HUES64 (cell line): ENCODE data around the gene FLVCR2.

Experiments
- H3K27ac ChIP-seq: 2 replicates; pipeline ENCODE4 v1.7.0; 2013; ENCODE audit warnings: low read depth, low read length, inconsistent platforms
- H3K27me3 ChIP-seq: 2 replicates; pipeline ENCODE4 v1.6.1; 2013; ENCODE audit warnings: mild to moderate bottlenecking, low read length; ENCODE audit not compliant: insufficient read depth
- H3K36me3 ChIP-seq: 2 replicates; pipeline ENCODE4 v1.6.1; 2013; ENCODE audit warnings: mild to moderate bottlenecking, low read length; ENCODE audit not compliant: insufficient read depth
- H3K4me1 ChIP-seq: 2 replicates; pipeline ENCODE4 v1.6.1; 2013; ENCODE audit warnings: mild to moderate bottlenecking, low read length, moderate library complexity; ENCODE audit not compliant: insufficient read depth
- H3K4me3 ChIP-seq: 2 replicates; pipeline ENCODE4 v1.5.1; 2013; ENCODE audit warnings: mild to moderate bottlenecking, low read length, moderate library complexity
- H3K9ac ChIP-seq: 2 replicates; pipeline ENCODE4 v1.6.1; 2013; ENCODE audit warnings: mild to moderate bottlenecking, low read depth, low read length
- H3K9me3 ChIP-seq: 2 replicates; pipeline ENCODE4 v1.6.1; 2013; ENCODE audit warnings: low read depth, low read length; ENCODE audit not compliant: insufficient read depth
- WGBS: fragments of 150-250, 120-280 bp; methylation state at CpG from one replicate; pipeline ENCODE4 v1.1.7; 2013; ENCODE audit warnings: missing lambda C conversion rate; 5-methylcytosine and 5-hydroxymethylcytosine counted together

The FLVCR2 gene

DNA sequence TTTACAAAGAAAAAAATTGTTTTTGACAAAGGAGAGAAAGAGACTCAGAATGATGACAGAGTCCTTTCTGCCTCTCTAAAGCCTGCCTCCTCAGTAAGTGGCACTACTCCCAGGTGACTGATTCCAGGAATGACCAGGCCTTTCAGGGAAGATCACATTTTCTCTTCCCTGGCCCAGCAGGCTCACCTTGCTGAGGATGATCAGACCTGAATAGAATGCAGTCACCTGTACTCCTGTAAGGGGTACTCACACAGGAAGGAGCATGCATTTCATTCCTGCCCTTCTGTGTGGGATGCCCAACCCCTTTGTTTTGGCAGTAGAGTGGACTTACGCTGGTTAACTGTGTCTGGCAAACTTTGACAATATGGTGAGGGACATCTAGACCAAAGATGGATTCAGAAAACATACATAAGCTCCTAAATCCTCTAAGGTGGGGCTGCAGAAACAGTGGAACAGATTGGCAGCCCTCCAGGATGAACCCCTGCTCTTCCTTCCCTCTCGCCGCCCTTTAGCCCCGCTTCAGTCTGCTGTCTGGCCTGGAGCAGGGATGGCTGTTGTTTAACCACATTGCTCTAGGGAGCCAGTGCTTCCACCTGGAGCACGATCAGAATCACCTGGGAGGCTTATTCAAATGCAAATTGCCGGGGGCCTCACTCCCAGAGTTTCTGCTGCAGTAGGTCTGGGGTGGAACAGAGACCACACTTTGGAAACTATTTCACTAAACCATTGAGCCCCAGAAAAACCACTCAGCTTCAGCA, 52.5 kb downstream of the FLVCR2 start:
- Histone ChIP-seq H3K27me3 (no peaks in the 10 kb centered on the region), H3K9me3 (no peaks in the 10 kb centered on the region), H3K4me1 (peaks cover 37% of the 10 kb centered on the region), H3K36me3 (no peaks in the 10 kb centered on the region), H3K4me3 (peak overlapping the region; percentile 4; the same call in 1 of the 2 replicates), H3K27ac (peak overlapping the region; percentile 69), H3K9ac (peak overlapping the region; percentile 45)
- WGBS, result 46% methylated on average over 6 of the region's 6 CpGs

DNA sequence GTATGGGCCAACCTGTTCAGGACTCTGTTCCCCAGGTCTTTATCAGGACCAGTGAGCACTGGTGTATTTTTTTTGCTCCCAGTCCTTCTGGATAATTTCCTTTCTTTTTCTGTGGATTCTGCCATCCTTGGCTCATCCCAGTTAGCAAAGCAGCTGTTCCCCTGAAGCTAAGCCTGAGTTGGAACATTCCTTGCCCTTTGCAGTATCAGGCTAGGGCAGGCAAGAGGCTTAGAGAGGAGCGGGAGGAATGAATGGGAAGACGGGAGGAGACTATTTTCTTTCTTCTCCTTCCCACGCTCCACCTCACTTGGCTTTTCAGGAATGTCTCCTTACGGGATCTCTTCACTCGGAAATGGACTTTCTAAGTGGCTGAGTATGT, 53.0 kb downstream of the FLVCR2 start:
- peak overlapping the region; percentile 69 for H3K27ac ChIP-seq
- 63% methylated on average over 2 of the region's 5 CpGs for WGBS
- H3K4me1 ChIP-seq, result peaks cover 41% of the 10 kb centered on the region
- H3K4me3 ChIP-seq, result peak overlapping the region; percentile 4
- H3K27me3 ChIP-seq, result no peaks in the 10 kb centered on the region
- H3K9ac ChIP-seq, result peak overlapping the region; percentile 34
- H3K36me3 ChIP-seq, result no peaks in the 10 kb centered on the region
- H3K9me3 ChIP-seq, result no peaks in the 10 kb centered on the region

DNA sequence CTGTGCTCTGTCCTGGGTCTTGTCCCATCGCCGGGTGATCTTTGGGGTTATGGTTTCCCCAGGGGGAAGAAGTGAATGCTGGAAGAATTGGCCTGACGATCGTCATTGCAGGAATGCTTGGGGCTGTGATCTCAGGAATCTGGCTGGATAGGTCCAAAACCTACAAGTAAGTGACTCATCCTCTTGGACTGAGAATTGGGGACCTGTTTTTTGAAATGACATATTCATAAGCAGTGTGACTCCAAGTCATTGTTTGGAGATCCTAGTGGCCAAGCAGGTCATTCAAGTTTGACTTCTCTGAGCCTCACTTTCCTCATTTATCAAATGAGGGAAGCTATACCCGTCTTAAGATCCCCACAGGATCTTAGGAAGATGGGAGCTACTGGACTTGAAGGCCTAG, 56.4 kb downstream of the FLVCR2 start:
- no peak overlapping the region for H3K4me3 ChIP-seq
- peaks cover 40% of the 10 kb centered on the region for H3K4me1 ChIP-seq
- H3K9me3 ChIP-seq, result no peaks in the 10 kb centered on the region
- WGBS, result 95% methylated on average over 4 of the region's 5 CpGs
- no peak overlapping the region for H3K9ac ChIP-seq
- no peaks in the 10 kb centered on the region for H3K36me3 ChIP-seq
- H3K27me3 ChIP-seq, result no peaks in the 10 kb centered on the region
- H3K27ac ChIP-seq, result no peak overlapping the region

DNA sequence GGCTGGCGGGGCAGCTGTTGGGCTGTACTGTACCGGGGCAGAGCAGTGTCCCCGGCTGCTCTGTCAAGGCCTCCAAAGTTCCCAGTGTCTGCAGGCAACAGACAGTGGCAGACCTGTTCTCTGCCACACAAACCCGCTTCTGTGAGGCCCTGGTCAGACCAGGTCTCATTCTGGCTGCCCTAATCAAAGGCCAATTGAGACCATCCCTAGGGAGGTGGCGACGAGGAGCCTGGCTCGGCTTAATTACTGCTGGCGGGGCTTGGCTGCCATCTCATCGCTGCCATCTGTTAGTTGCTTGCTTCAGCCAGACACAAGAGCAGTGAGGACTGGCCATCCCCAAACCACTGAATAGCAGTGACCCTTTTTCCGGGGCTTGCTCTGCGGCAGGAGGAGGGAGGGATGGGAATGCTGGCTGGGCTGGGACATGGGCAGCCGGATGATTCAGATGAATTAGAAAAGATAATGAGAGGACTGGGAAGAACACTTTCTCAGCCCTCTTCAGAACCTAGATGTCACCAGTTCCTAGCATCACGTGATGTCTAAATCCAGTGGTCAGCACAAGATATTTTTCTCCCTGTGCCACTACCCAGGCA, 57.8 kb downstream of the FLVCR2 start:
- WGBS, result 78% methylated on average over 13 of the region's 13 CpGs
- H3K4me3 ChIP-seq, result no peak overlapping the region
- H3K27me3 ChIP-seq, result no peaks in the 10 kb centered on the region
- no peak overlapping the region for H3K27ac ChIP-seq
- H3K36me3 ChIP-seq, result no peaks in the 10 kb centered on the region
- H3K9ac ChIP-seq, result no peak overlapping the region
- H3K4me1 ChIP-seq, result peaks cover 27% of the 10 kb centered on the region
- H3K9me3 ChIP-seq, result no peaks in the 10 kb centered on the region

DNA sequence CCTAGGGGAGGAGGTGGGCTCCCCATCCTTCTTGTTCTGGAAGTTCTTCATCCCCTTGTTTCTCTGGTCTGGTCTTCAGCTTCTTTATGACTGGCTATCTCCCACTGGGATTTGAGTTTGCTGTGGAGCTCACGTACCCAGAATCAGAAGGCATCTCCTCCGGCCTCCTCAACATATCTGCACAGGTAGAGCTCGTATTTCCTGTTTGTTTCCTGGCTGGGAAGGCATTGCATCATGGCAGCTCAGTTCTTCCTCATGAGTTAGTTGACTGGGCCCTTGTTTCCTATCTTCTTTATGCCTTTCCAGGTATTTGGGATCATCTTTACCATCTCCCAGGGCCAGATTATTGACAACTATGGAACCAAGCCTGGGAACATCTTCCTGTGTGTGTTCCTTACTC, 62.5 kb downstream of the FLVCR2 start:
- no peaks in the 10 kb centered on the region for H3K27me3 ChIP-seq
- 95% methylated on average over 3 of the region's 3 CpGs for WGBS
- H3K9me3 ChIP-seq, result no peaks in the 10 kb centered on the region
- H3K9ac ChIP-seq, result no peak overlapping the region
- H3K36me3 ChIP-seq, result no peaks in the 10 kb centered on the region; the same call in 1 of the 2 replicates
- peaks cover 7% of the 10 kb centered on the region; the same call in 1 of the 2 replicates for H3K4me1 ChIP-seq
- no peak overlapping the region for H3K4me3 ChIP-seq
- H3K27ac ChIP-seq, result no peak overlapping the region

DNA sequence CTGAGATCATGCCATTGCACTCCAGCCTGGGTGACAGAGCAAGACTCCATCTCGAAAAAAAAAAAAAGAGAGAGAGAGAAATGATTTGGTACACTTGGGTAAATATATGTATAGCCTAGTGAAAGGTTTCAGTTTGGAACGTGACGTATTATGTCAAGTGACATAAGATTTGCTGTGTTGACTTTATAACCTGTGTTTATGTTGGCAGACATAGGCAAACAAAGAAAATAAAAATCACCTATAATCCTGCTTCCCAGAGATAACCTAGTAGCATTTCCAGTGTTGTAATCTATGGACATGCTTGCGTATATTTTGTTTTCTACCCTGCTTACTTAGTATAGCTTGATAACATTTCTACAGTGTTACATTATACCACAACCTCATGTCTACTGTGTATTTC, 65.6 kb downstream of the FLVCR2 start:
- Histone ChIP-seq H3K4me1 (peaks cover 5% of the 10 kb centered on the region; the same call in 1 of the 2 replicates), H3K27ac (no peak overlapping the region), H3K27me3 (no peaks in the 10 kb centered on the region), H3K9ac (no peak overlapping the region), H3K9me3 (no peaks in the 10 kb centered on the region), H3K36me3 (peaks cover 13% of the 10 kb centered on the region; the same call in 1 of the 2 replicates), H3K4me3 (no peak overlapping the region)
- 90% methylated on average over 4 of the region's 4 CpGs for WGBS

DNA sequence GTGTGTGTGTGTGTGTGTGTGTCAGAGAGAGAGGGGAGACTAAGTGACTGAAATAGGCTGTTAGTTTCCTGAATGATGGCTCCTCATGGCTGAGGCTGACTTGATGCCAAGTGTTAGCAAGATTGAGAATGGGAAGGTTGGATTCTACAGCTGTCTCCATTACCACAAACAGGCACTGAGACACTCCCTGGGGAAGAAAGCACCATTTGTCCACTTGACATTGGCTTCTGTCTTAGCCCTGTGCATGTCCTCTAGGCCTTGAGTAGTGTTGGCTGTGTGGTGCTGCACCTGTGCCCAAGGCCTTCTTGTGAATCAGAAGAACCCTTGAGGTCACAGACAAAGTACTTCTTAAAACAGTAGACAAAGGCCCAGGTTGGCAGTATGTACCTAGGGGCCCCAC, 66.6 kb downstream of the FLVCR2 start:
- Histone ChIP-seq H3K27ac (no peak overlapping the region), H3K4me1 (peaks cover 5% of the 10 kb centered on the region; the same call in 1 of the 2 replicates), H3K4me3 (no peak overlapping the region), H3K9ac (no peak overlapping the region), H3K27me3 (no peaks in the 10 kb centered on the region), H3K36me3 (peaks cover 24% of the 10 kb centered on the region), H3K9me3 (no peaks in the 10 kb centered on the region)

DNA sequence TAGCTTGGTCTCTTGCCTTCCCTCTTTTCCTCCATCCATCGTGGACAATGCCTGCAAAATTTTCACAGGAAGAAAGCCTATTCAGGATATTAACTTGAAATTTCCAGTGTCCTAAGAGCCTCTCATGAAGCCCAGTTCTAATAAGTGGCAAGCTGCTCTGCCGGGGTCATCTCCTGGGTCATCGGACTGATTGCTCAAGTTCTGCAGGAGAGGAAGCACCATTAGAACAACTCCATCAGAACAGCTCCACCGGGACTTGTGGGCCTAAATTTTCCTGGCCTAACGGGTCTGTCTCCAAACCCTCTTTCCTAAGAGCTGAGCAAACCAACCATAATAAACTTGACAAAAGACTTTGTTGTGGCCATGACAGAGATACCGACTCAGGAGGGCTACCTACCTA, 68.3 kb downstream of the FLVCR2 start:
- 92% methylated on average over 6 of the region's 6 CpGs for WGBS
- Histone ChIP-seq H3K4me1 (peaks cover 5% of the 10 kb centered on the region; the same call in 1 of the 2 replicates), H3K36me3 (peaks cover 41% of the 10 kb centered on the region), H3K27ac (no peak overlapping the region), H3K4me3 (no peak overlapping the region), H3K27me3 (no peaks in the 10 kb centered on the region), H3K9ac (no peak overlapping the region), H3K9me3 (no peaks in the 10 kb centered on the region)

DNA sequence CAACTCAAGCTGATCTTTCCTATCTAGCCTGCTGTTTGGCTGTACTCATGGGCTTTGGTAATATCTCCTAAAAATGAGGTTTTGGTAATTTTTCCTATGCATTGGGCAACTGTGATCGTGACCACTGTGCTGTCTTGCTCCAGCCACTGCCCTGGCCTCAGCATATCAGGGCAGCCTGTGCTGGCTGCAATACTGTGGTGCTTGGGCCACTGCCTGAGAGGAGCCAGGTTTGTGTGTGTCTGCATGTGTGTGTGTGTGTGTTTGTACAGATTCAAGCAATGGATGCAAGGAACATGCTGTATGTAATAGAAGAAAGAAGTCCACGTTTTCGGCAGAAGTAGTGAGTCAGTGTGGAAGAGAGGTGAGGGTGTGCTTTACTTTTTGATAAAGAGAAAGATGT, 69.2 kb downstream of the FLVCR2 start:
- Histone ChIP-seq H3K9me3 (no peaks in the 10 kb centered on the region), H3K27ac (no peak overlapping the region), H3K4me1 (peaks cover 5% of the 10 kb centered on the region; the same call in 1 of the 2 replicates), H3K36me3 (peaks cover 50% of the 10 kb centered on the region), H3K4me3 (no peak overlapping the region), H3K27me3 (no peaks in the 10 kb centered on the region), H3K9ac (no peak overlapping the region)
- 88% methylated on average over 3 of the region's 3 CpGs for WGBS

DNA sequence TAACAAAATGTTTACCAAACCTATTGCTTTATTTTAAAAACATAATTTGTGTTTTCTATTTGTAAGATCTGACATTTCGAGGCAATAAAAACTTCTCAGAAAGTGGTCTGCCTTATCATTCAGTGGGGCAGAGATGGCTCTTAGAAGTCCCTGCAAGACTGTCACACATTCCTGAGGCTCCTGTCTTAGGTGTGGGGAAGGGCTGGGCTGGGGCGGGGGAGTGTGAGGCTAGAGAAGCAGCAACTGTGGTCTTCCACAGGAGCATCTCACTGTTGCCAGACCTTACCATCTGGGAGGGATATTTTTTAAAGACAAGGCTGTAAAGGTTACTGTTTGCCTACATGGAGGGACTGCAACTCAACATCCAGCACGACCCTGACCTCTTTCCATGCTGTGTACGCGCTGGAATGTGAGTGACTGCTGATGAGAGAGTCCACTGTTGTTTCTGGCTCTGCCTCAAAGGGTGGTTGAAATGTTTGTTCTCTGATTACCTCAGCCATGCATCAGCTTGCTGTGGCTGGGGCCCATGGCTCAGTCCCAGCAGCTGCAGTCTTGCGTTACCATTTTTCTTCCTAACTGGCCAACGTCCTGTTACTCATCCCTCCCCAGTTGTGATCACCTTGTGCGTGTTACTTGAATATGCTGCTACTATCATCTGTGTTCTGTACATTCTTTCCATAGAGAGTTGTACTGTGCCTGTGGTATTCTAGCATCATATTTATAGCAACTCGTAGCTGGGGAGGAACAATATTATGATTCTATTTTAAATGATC, 69.8 kb downstream of the FLVCR2 start:
- Histone ChIP-seq H3K9me3 (no peaks in the 10 kb centered on the region), H3K4me1 (peaks cover 5% of the 10 kb centered on the region; the same call in 1 of the 2 replicates), H3K27ac (no peak overlapping the region), H3K9ac (no peak overlapping the region), H3K4me3 (no peak overlapping the region), H3K36me3 (peaks cover 55% of the 10 kb centered on the region), H3K27me3 (no peaks in the 10 kb centered on the region)
- whole genome bisulfite sequencing, result 89% methylated on average over 8 of the region's 9 CpGs

DNA sequence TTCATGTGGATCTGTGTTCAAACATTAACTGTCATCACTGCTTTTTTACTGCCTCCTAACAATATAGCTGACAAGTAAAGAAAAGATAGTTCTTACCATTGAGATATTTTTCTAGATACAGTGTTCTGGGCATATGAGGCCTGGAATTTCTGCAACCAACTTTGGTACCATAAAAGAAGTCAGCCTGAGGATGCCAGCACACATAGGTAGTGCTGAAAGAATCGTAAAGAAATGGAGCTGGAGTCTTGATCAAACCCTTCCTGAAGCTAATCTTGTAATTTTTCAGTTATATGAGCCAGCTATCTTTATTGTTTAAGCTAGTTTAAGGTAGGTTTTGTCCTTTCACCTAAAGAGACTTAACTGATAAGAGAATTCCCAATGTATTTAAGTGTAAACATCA, 70.9 kb downstream of the FLVCR2 start:
- H3K36me3 ChIP-seq, result peaks cover 64% of the 10 kb centered on the region

More for the DNA sequence above, 70.9 kb downstream of the FLVCR2 start:
- WGBS, result 94% methylated on average over 1 of the region's 1 CpG
- no peaks in the 10 kb centered on the region for H3K9me3 ChIP-seq
- peaks cover 5% of the 10 kb centered on the region; the same call in 1 of the 2 replicates for H3K4me1 ChIP-seq
- no peaks in the 10 kb centered on the region for H3K27me3 ChIP-seq
- H3K9ac ChIP-seq, result no peak overlapping the region
- no peak overlapping the region for H3K27ac ChIP-seq
- H3K4me3 ChIP-seq, result no peak overlapping the region
